GM23338 (cell line): ENCODE measurements around the gene CEACAM18. TPM values are rescaled to one million over a fixed set of nuclear protein-coding genes. Genes with fewer than 3 reads are reported as not detected.

Experiments used
- ATAC-seq: fragments of 200-7000 bp; cut with Tn5 transposase; 3 replicates; pipeline ENCODE4 v1.9.1; 2020
- DNase-seq: peaks from one replicate; pipeline ENCODE4 v3.0.0-alpha.2; 2015; ENCODE audit warnings: low spot score
- H2AFZ ChIP-seq: fragments of 200-600 bp; sonication (generic); 2 replicates; pipeline ENCODE4 v1.8.0; 2016; ENCODE audit warnings: antibody characterized with exemption, mild to moderate bottlenecking, moderate library complexity
- H3F3A ChIP-seq: fragments of 200-600 bp; sonication (generic); replicated peaks from 2 replicates; pipeline ENCODE4 v1.8.0; 2017; ENCODE audit warnings: antibody characterized with exemption, mixed run types, low read depth
- H3K27ac ChIP-seq: fragments of 200-600 bp; sonication (generic); 2 replicates; pipeline ENCODE4 v1.6.1; 2016; ENCODE audit warnings: low read depth
- H3K27me3 ChIP-seq: fragments of 200-600 bp; sonication (generic); 2 replicates; pipeline ENCODE4 v1.8.0; 2016; ENCODE audit warnings: mild to moderate bottlenecking, mixed run types, moderate library complexity; ENCODE audit not compliant: insufficient read depth
- H3K36me3 ChIP-seq: fragments of 200-600 bp; sonication (generic); 2 replicates; pipeline ENCODE4 v1.8.0; 2016; ENCODE audit warnings: mild to moderate bottlenecking; ENCODE audit not compliant: insufficient read depth
- H3K4me1 ChIP-seq: fragments of 200-600 bp; sonication (generic); 2 replicates; pipeline ENCODE4 v1.8.0; 2016; ENCODE audit warnings: mild to moderate bottlenecking, moderate library complexity; ENCODE audit not compliant: insufficient read depth
- H3K4me2 ChIP-seq: fragments of 200-600 bp; sonication (generic); 2 replicates; pipeline ENCODE4 v1.7.1; 2017; ENCODE audit warnings: mixed run types
- H3K4me3 ChIP-seq: fragments of 200-600 bp; sonication (generic); 2 replicates; pipeline ENCODE4 v1.6.1; 2016; ENCODE audit warnings: mixed run types
- H3K79me2 ChIP-seq: fragments of 200-600 bp; sonication (generic); replicated peaks from 2 replicates; pipeline ENCODE4 v1.8.0; 2017; ENCODE audit warnings: mild to moderate bottlenecking; ENCODE audit not compliant: insufficient read depth
- H3K9me2 ChIP-seq: fragments of 200-600 bp; sonication (generic); 2 replicates; pipeline ENCODE4 v1.8.0; 2017; ENCODE audit not compliant: insufficient read depth
- H4K20me1 ChIP-seq: fragments of 200-600 bp; sonication (generic); replicated peaks from 2 replicates; pipeline ENCODE4 v1.8.0; 2017; ENCODE audit warnings: mild to moderate bottlenecking; ENCODE audit not compliant: insufficient read depth
- H3K27ac Mint-ChIP-seq: 2 replicates; pipeline ENCODE4 v1.8.0; 2020; ENCODE audit warnings: inconsistent platforms, mild to moderate bottlenecking, moderate library complexity, mixed read lengths
- H3K27me3 Mint-ChIP-seq: 3 replicates; pipeline ENCODE4 v1.8.0; 2022; ENCODE audit warnings: low read depth, mild to moderate bottlenecking, moderate library complexity, mixed read lengths, inconsistent platforms; ENCODE audit not compliant: insufficient read depth, poor library complexity
- H3K36me3 Mint-ChIP-seq: 3 replicates; pipeline ENCODE4 v1.8.0; 2021; ENCODE audit warnings: low read depth, mild to moderate bottlenecking, inconsistent platforms, moderate library complexity, mixed read lengths
- H3K4me1 Mint-ChIP-seq: 3 replicates; pipeline ENCODE4 v1.8.0; 2020; ENCODE audit warnings: mild to moderate bottlenecking, inconsistent platforms, mixed read lengths
- H3K4me3 Mint-ChIP-seq: 3 replicates; pipeline ENCODE4 v1.8.0; 2021; ENCODE audit warnings: moderate library complexity, mild to moderate bottlenecking, inconsistent platforms, mixed read lengths
- H3K9me3 Mint-ChIP-seq: 3 replicates; pipeline ENCODE4 v1.8.0; 2020; ENCODE audit warnings: moderate library complexity, mild to moderate bottlenecking, inconsistent platforms, mixed read lengths
- CREB1 ChIP-seq: fragments of 250-450 bp; sonication (Bioruptor Pico); IDR thresholded peaks from 2 replicates; pipeline ENCODE4 v1.5.0; 2020; ENCODE audit warnings: low read depth, mild to moderate bottlenecking, moderate library complexity
- EZH2phosphoT487 ChIP-seq: fragments of 200-600 bp; sonication (generic); IDR thresholded peaks from one replicate; pipeline ENCODE4 v1.8.1; 2018; ENCODE audit warnings: antibody characterized with exemption; ENCODE audit not compliant: unreplicated experiment
- JUNB ChIP-seq: IDR thresholded peaks from one replicate; pipeline ENCODE4 v1.6.1; 2016; ENCODE audit warnings: antibody characterized with exemption; ENCODE audit not compliant: unreplicated experiment
- NANOG ChIP-seq: IDR thresholded peaks from 2 replicates; pipeline ENCODE4 v1.6.1; 2016; ENCODE audit warnings: antibody characterized with exemption, borderline replicate concordance
- POLR2AphosphoS5 ChIP-seq: IDR thresholded peaks from 2 replicates; pipeline ENCODE4 v1.6.1; 2016; ENCODE audit warnings: antibody characterized with exemption, low read depth
- STAT1 ChIP-seq: IDR thresholded peaks from one replicate; pipeline ENCODE4 v1.6.1; 2016; ENCODE audit warnings: antibody characterized with exemption; ENCODE audit not compliant: unreplicated experiment
- ZNF114 ChIP-seq: fragments of 250-450 bp; sonication (Bioruptor Pico); IDR thresholded peaks from 2 replicates; pipeline ENCODE4 v1.5.0; 2020; ENCODE audit warnings: mild to moderate bottlenecking, moderate library complexity
- ZNF331 ChIP-seq: fragments of 250-450 bp; sonication (Bioruptor Pico); IDR thresholded peaks from 2 replicates; pipeline ENCODE4 v1.5.0; 2020; ENCODE audit warnings: low read depth, mild to moderate bottlenecking, moderate library complexity
- polyA plus RNA-seq: library from polyadenylated mRNA; unstranded; fragments of >200 nt; fragmentation: Nextera tagmentation; extraction: Ambion mirVana; gene quantifications from 2 replicates; pipeline ENCODE4 v1.2.1, GENCODE V29; 2016
- total RNA-seq: library from RNA; depleted of rRNA; stranded (reverse); fragments of >200 nt; shearing (Covaris generic); gene quantifications from 2 replicates; pipeline ENCODE4 v1.2.3, GENCODE V29; 2014
- TF ChIP-seq, protein P1 (sequence below), 2 experiments: fragments of 200-600 bp in 1 of 2; sonication (generic) in 1 of 2; conservative IDR thresholded peaks; 2 replicates each; pipeline versions ENCODE4 v1.5.1 to v1.6.1; 2016 to 2017; ENCODE audit warnings: antibody characterized with exemption in 2 of 2, low read depth in 2 of 2, mild to moderate bottlenecking in 2 of 2, moderate library complexity in 1 of 2
- TF ChIP-seq, protein P2 (sequence below): fragments of 250-450 bp; sonication (Bioruptor Pico); IDR thresholded peaks from 2 replicates; pipeline ENCODE4 v1.5.0; 2020; ENCODE audit warnings: mild to moderate bottlenecking, moderate library complexity
- TF ChIP-seq, protein P3 (sequence below): IDR thresholded peaks from 2 replicates; pipeline ENCODE4 v1.6.1; 2016; ENCODE audit warnings: antibody characterized with exemption

The CEACAM18 gene
- total and polyA plus RNA-seq, 2 experiments from 2014 or later, result not detected

DNA sequence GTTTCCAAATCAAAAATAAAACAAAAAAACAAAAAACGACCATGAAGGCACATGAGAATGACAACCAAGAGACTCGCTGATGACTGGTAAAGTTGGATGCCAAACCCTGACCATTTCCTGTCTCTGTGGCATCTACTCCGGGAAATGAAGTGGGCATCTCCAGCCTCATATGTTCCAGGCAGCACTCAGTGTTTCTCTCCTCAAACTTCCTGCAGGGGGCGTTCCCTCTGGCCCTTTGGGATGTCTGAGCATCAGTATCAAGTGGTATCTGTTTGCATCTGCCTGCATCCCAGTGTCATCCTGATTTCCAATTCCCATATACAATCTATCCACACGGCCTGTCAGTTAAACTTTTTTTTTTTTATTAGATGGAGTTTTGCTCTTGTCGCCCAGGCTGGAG lies 33.0 kb downstream of the CEACAM18 start:
- DNase-seq (peak; percentile 85), ATAC-seq (peak; percentile 84)
- Histone ChIP-seq H3K4me2 (no peak overlapping the region), H3K27me3 (no peaks in the 10 kb centered on the region), H3F3A (no peaks in the 10 kb centered on the region), H3K4me1 (no peaks in the 10 kb centered on the region), H4K20me1 (no peaks in the 10 kb centered on the region), H3K36me3 (no peaks in the 10 kb centered on the region), H3K9me2 (no peaks in the 10 kb centered on the region; the same call in 1 of the 2 replicates), H3K27ac (no peak overlapping the region), H2AFZ (no peak overlapping the region), H3K79me2 (no peaks in the 10 kb centered on the region), H3K4me3 (no peak overlapping the region)
- TF ChIP-seq, protein P1, sequence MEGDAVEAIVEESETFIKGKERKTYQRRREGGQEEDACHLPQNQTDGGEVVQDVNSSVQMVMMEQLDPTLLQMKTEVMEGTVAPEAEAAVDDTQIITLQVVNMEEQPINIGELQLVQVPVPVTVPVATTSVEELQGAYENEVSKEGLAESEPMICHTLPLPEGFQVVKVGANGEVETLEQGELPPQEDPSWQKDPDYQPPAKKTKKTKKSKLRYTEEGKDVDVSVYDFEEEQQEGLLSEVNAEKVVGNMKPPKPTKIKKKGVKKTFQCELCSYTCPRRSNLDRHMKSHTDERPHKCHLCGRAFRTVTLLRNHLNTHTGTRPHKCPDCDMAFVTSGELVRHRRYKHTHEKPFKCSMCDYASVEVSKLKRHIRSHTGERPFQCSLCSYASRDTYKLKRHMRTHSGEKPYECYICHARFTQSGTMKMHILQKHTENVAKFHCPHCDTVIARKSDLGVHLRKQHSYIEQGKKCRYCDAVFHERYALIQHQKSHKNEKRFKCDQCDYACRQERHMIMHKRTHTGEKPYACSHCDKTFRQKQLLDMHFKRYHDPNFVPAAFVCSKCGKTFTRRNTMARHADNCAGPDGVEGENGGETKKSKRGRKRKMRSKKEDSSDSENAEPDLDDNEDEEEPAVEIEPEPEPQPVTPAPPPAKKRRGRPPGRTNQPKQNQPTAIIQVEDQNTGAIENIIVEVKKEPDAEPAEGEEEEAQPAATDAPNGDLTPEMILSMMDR (conservative IDR thresholded peaks at IDR 0.05; ENCODE audit: low read depth in 2 of 2), result peak; percentile 77 to 87
- no peak for TF ChIP-seq NANOG
- H3K36me3 Mint-ChIP-seq, result peaks cover 10% of the 10 kb centered on the region
- H3K27ac Mint-ChIP-seq, result no peak overlapping the region
- no peak overlapping the region for H3K4me3 Mint-ChIP-seq
- H3K9me3 Mint-ChIP-seq, result peaks cover 75% of the 10 kb centered on the region
- H3K27me3 Mint-ChIP-seq, result peaks cover 4% of the 10 kb centered on the region
- no peaks in the 10 kb centered on the region for H3K4me1 Mint-ChIP-seq

DNA sequence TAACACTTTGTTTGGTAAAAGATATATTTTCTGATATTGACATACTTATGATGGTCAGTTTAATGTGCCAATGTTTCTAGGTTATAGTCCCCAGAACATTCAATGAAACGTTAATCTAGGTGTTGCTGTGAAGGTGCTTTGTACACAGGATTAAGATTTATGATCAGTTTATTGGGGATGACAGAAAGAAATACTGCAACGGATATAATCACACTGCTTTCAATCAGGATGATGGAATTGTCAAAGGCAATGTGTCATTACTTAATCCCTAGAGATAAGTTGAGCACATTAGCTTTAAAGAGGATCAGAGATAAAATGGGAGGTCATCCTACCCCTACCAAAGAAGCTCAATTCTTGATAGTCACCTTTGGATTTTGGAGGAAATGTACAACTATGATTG lies 35.6 kb downstream of the CEACAM18 start:
- no peaks in the 10 kb centered on the region for H3K36me3 ChIP-seq
- DNase-seq (no peak), ATAC-seq (no peak)
- no peaks in the 10 kb centered on the region for H3K79me2 ChIP-seq
- H3K27ac Mint-ChIP-seq, result no peak overlapping the region
- H3K27ac ChIP-seq, result no peak overlapping the region
- H3K36me3 Mint-ChIP-seq, result peaks cover 8% of the 10 kb centered on the region; the same call in 2 of the 3 replicates
- H4K20me1 ChIP-seq, result no peaks in the 10 kb centered on the region
- peaks cover 4% of the 10 kb centered on the region for H3K27me3 Mint-ChIP-seq
- H2AFZ ChIP-seq, result no peak overlapping the region
- no peaks in the 10 kb centered on the region for H3K4me1 ChIP-seq
- H3K9me3 Mint-ChIP-seq, result peaks cover 73% of the 10 kb centered on the region
- no peaks in the 10 kb centered on the region; the same call in 1 of the 2 replicates for H3K9me2 ChIP-seq
- H3F3A ChIP-seq, result no peaks in the 10 kb centered on the region
- H3K4me2 ChIP-seq, result no peak overlapping the region
- H3K27me3 ChIP-seq, result no peaks in the 10 kb centered on the region
- H3K4me3 Mint-ChIP-seq, result no peak overlapping the region
- H3K4me3 ChIP-seq, result no peak overlapping the region
- H3K4me1 Mint-ChIP-seq, result no peaks in the 10 kb centered on the region
- TF ChIP-seq, protein P2, sequence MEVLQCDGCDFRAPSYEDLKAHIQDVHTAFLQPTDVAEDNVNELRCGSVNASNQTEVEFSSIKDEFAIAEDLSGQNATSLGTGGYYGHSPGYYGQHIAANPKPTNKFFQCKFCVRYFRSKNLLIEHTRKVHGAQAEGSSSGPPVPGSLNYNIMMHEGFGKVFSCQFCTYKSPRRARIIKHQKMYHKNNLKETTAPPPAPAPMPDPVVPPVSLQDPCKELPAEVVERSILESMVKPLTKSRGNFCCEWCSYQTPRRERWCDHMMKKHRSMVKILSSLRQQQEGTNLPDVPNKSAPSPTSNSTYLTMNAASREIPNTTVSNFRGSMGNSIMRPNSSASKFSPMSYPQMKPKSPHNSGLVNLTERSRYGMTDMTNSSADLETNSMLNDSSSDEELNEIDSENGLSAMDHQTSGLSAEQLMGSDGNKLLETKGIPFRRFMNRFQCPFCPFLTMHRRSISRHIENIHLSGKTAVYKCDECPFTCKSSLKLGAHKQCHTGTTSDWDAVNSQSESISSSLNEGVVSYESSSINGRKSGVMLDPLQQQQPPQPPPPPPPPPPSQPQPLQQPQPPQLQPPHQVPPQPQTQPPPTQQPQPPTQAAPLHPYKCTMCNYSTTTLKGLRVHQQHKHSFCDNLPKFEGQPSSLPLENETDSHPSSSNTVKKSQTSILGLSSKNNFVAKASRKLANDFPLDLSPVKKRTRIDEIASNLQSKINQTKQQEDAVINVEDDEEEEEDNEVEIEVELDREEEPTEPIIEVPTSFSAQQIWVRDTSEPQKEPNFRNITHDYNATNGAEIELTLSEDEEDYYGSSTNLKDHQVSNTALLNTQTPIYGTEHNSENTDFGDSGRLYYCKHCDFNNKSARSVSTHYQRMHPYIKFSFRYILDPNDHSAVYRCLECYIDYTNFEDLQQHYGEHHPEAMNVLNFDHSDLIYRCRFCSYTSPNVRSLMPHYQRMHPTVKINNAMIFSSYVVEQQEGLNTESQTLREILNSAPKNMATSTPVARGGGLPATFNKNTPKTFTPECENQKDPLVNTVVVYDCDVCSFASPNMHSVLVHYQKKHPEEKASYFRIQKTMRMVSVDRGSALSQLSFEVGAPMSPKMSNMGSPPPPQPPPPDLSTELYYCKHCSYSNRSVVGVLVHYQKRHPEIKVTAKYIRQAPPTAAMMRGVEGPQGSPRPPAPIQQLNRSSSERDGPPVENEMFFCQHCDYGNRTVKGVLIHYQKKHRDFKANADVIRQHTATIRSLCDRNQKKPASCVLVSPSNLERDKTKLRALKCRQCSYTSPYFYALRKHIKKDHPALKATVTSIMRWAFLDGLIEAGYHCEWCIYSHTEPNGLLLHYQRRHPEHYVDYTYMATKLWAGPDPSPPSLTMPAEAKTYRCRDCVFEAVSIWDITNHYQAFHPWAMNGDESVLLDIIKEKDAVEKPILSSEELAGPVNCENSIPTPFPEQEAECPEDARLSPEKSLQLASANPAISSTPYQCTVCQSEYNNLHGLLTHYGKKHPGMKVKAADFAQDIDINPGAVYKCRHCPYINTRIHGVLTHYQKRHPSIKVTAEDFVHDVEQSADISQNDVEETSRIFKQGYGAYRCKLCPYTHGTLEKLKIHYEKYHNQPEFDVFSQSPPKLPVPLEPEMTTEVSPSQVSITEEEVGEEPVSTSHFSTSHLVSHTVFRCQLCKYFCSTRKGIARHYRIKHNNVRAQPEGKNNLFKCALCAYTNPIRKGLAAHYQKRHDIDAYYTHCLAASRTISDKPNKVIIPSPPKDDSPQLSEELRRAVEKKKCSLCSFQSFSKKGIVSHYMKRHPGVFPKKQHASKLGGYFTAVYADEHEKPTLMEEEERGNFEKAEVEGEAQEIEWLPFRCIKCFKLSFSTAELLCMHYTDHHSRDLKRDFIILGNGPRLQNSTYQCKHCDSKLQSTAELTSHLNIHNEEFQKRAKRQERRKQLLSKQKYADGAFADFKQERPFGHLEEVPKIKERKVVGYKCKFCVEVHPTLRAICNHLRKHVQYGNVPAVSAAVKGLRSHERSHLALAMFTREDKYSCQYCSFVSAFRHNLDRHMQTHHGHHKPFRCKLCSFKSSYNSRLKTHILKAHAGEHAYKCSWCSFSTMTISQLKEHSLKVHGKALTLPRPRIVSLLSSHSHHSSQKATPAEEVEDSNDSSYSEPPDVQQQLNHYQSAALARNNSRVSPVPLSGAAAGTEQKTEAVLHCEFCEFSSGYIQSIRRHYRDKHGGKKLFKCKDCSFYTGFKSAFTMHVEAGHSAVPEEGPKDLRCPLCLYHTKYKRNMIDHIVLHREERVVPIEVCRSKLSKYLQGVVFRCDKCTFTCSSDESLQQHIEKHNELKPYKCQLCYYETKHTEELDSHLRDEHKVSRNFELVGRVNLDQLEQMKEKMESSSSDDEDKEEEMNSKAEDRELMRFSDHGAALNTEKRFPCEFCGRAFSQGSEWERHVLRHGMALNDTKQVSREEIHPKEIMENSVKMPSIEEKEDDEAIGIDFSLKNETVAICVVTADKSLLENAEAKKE (CRISPR knock-in tag), result no peak
- TF ChIP-seq STAT1 (no peak), EZH2phosphoT487 (no peak), ZNF331 (CRISPR knock-in tag) (no peak), POLR2AphosphoS5 (no peak), CREB1 (CRISPR knock-in tag) (no peak), ZNF114 (no peak), JUNB (no peak), NANOG (no peak)
- TF ChIP-seq, protein P1 (conservative IDR thresholded peaks at IDR 0.05; ENCODE audit: low read depth in 2 of 2), result no peak
- TF ChIP-seq, protein P3, sequence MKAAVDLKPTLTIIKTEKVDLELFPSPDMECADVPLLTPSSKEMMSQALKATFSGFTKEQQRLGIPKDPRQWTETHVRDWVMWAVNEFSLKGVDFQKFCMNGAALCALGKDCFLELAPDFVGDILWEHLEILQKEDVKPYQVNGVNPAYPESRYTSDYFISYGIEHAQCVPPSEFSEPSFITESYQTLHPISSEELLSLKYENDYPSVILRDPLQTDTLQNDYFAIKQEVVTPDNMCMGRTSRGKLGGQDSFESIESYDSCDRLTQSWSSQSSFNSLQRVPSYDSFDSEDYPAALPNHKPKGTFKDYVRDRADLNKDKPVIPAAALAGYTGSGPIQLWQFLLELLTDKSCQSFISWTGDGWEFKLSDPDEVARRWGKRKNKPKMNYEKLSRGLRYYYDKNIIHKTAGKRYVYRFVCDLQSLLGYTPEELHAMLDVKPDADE, result no peak
